Fibroblast of lung (primary cell): ENCODE results near the gene LIPG. TPM values are rescaled to one million over a fixed set of nuclear protein-coding genes. Genes with fewer than 3 reads are reported as not detected.

Experiments used
- DNase-seq, 2 donors: peaks; one replicate each; pipeline versions ENCODE4 v3.0.0 to v3.0.0-alpha.2; 2010; ENCODE audit warnings: low read depth in 2 of 2
- H2AFZ ChIP-seq: 2 replicates; pipeline ENCODE4 v1.5.1; 2012; ENCODE audit warnings: low read length, control low read depth, inconsistent platforms
- H3K27ac ChIP-seq: 2 replicates; pipeline ENCODE4 v1.5.1; 2011; ENCODE audit warnings: low read length, control low read depth; ENCODE audit not compliant: insufficient read depth
- H3K27me3 ChIP-seq: 2 replicates; pipeline ENCODE4 v1.5.1; 2011; ENCODE audit warnings: mild to moderate bottlenecking, low read length; ENCODE audit not compliant: control insufficient read depth, insufficient read depth
- H3K36me3 ChIP-seq: 2 replicates; pipeline ENCODE4 v1.5.1; 2011; ENCODE audit warnings: low read length; ENCODE audit not compliant: control insufficient read depth, insufficient read depth
- H3K4me1 ChIP-seq: 2 replicates; pipeline ENCODE4 v1.5.1; 2011; ENCODE audit warnings: low read length; ENCODE audit not compliant: control insufficient read depth, insufficient read depth; ENCODE audit errors: extremely low read depth
- H3K4me2 ChIP-seq: 2 replicates; pipeline ENCODE4 v1.5.1; 2011; ENCODE audit warnings: low read length, control low read depth; ENCODE audit not compliant: insufficient read depth; ENCODE audit errors: extremely low read depth
- H3K4me3 ChIP-seq, 4 experiments: fragments of 200-600 bp in 1 of 4; sonication (generic) in 1 of 4; replicated peaks in 1 of 4; 2 replicates each; pipeline ENCODE4 v1.5.1; 2011 to 2016; ENCODE audit warnings: low read length in 4 of 4, low read depth in 3 of 4, mild to moderate bottlenecking in 3 of 4, control low read depth in 2 of 4, inconsistent platforms in 1 of 4, mixed read lengths in 1 of 4; ENCODE audit not compliant: insufficient read depth in 1 of 4; ENCODE audit errors: control extremely low read depth in 1 of 4
- H3K79me2 ChIP-seq: 2 replicates; pipeline ENCODE4 v1.5.1; 2012; ENCODE audit warnings: mild to moderate bottlenecking, low read length, inconsistent platforms; ENCODE audit not compliant: control insufficient read depth, insufficient read depth
- H3K9ac ChIP-seq: 2 replicates; pipeline ENCODE4 v1.5.1; 2011; ENCODE audit warnings: mild to moderate bottlenecking, low read length, control low read depth; ENCODE audit not compliant: insufficient read depth
- H3K9me3 ChIP-seq: 2 replicates; pipeline ENCODE4 v1.5.1; 2012; ENCODE audit warnings: low read depth, low read length; ENCODE audit not compliant: control insufficient read depth, insufficient read depth
- H4K20me1 ChIP-seq: 2 replicates; pipeline ENCODE4 v1.5.1; 2011; ENCODE audit warnings: low read length; ENCODE audit not compliant: control insufficient read depth, insufficient read depth; ENCODE audit errors: extremely low read depth
- EZH2 ChIP-seq: IDR thresholded peaks from 2 replicates; pipeline ENCODE4 v1.5.1; 2012; ENCODE audit warnings: low read length, control low read depth, mild to moderate bottlenecking; ENCODE audit errors: missing control alignments
- polyA plus RNA-seq, 2 donors: library from polyadenylated mRNA; depleted of rRNA in 1 of 2; stranded (reverse) in 1 of 2; unstranded in 1 of 2; fragments of >200 nt; gene quantifications; 2 replicates each; pipeline ENCODE4 v1.2.1, GENCODE V29; 2011 to 2012; ENCODE audit warnings: missing spikeins in 1 of 2
- total RNA-seq: library from RNA; depleted of rRNA; stranded (reverse); fragments of >200 nt; gene quantifications from 2 replicates; pipeline ENCODE4 v1.2.1, GENCODE V29; 2014
- TF ChIP-seq, protein P1 (sequence below), 2 donors: IDR thresholded peaks in 1 of 2; conservative IDR thresholded peaks in 1 of 2; 1 replicate in 1 of 2; 2 replicates in 1 of 2; pipeline ENCODE4 v1.5.1; 2011 to 2012; ENCODE audit warnings: low read length in 2 of 2, control low read depth in 1 of 2, inconsistent platforms in 1 of 2, low read depth in 1 of 2, mild to moderate bottlenecking in 1 of 2

The LIPG gene
- total and polyA plus RNA-seq, 2 donors (not counting 1 experiment from before 2014, with no cell fraction given), result 0.30 to 0.50 TPM

DNA sequence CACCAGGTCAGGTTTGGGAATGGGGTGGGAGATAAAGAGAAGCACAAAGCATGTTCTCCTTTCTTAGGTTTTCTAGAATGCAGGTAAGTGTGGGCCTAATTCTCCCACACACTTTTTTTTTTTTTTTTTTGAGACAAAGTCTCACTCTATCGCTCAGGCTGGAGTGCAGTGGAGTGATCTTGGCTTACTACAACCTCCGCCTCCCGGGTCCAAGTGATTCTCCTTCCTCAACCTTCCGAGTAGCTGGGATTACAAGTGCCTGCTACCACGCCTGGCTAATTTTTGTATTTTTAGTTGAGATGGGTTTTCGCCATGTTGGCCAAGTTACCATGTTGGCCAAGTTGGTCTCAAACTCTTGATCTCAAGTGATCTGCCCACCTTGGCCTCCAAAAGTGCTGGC, 26.3 kb downstream of the LIPG start:
- no peaks in the 10 kb centered on the region for H4K20me1 ChIP-seq
- H2AFZ ChIP-seq, result no peak overlapping the region
- TF ChIP-seq, protein P1, sequence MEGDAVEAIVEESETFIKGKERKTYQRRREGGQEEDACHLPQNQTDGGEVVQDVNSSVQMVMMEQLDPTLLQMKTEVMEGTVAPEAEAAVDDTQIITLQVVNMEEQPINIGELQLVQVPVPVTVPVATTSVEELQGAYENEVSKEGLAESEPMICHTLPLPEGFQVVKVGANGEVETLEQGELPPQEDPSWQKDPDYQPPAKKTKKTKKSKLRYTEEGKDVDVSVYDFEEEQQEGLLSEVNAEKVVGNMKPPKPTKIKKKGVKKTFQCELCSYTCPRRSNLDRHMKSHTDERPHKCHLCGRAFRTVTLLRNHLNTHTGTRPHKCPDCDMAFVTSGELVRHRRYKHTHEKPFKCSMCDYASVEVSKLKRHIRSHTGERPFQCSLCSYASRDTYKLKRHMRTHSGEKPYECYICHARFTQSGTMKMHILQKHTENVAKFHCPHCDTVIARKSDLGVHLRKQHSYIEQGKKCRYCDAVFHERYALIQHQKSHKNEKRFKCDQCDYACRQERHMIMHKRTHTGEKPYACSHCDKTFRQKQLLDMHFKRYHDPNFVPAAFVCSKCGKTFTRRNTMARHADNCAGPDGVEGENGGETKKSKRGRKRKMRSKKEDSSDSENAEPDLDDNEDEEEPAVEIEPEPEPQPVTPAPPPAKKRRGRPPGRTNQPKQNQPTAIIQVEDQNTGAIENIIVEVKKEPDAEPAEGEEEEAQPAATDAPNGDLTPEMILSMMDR (conservative IDR thresholded peaks at IDR 0.05 in 1 of 2, IDR thresholded peaks at IDR 0.05 in 1 of 2; ENCODE audit: low read depth in 1 of 2, low read length in 2 of 2), result no peak
- no peak for TF ChIP-seq EZH2
- no peaks in the 10 kb centered on the region for H3K9me3 ChIP-seq
- H3K4me1 ChIP-seq, result no peaks in the 10 kb centered on the region
- no peak for DNase-seq
- no peaks in the 10 kb centered on the region for H3K36me3 ChIP-seq
- no peak overlapping the region for H3K9ac ChIP-seq
- no peak overlapping the region for H3K27ac ChIP-seq
- H3K4me3 ChIP-seq, result no peak overlapping the region
- H3K4me2 ChIP-seq, result no peak overlapping the region
- no peaks in the 10 kb centered on the region for H3K79me2 ChIP-seq
- H3K27me3 ChIP-seq, result no peaks in the 10 kb centered on the region

DNA sequence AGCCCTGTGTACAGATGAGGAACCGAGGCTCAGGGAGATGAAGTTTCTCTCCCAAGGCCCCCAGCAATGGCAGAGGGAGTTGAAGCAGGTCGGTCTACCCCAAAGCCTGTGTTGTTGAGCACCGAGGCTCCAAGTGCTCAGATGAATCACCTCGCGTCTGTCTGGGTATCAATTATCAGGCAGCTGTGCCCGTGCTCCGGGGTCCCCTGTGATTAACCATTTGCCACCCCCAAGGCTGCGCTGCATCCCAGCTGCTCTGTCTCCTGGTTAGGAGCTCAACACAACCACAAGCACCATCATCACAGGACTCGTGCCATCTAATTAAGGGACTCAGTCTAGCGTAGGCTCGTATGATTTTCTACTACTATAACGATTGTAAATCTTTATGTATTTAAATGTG, 27.1 kb downstream of the LIPG start:
- Histone ChIP-seq H3K27me3 (peaks cover 3% of the 10 kb centered on the region), H3K4me2 (no peak overlapping the region), H3K27ac (no peak overlapping the region), H3K9me3 (no peaks in the 10 kb centered on the region), H3K79me2 (no peaks in the 10 kb centered on the region), H3K4me3 (no peak overlapping the region), H2AFZ (no peak overlapping the region), H3K36me3 (no peaks in the 10 kb centered on the region), H3K9ac (no peak overlapping the region), H3K4me1 (no peaks in the 10 kb centered on the region), H4K20me1 (no peaks in the 10 kb centered on the region)
- no peak for TF ChIP-seq EZH2
- TF ChIP-seq, protein P1 (conservative IDR thresholded peaks at IDR 0.05 in 1 of 2, IDR thresholded peaks at IDR 0.05 in 1 of 2; ENCODE audit: low read depth in 1 of 2, low read length in 2 of 2), result no peak
- no peak for DNase-seq

DNA sequence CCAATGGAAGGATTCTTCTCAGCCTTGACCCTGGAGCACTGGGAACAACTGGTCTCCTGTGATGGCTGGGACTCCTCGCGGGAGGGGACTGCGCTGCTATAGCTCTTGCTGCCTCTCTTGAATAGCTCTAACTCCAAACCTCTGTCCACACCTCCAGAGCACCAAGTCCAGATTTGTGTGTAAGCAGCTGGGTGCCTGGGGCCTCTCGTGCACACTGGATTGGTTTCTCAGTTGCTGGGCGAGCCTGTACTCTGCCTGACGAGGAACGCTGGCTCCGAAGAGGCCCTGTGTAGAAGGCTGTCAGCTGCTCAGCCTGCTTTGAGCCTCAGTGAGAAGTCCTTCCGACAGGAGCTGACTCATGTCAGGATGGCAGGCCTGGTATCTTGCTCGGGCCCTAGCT, 28.8 kb downstream of the LIPG start:
- Histone ChIP-seq H3K27me3 (peaks cover 3% of the 10 kb centered on the region), H4K20me1 (no peaks in the 10 kb centered on the region), H3K79me2 (no peaks in the 10 kb centered on the region), H3K27ac (no peak overlapping the region), H3K9me3 (no peaks in the 10 kb centered on the region), H3K4me1 (no peaks in the 10 kb centered on the region), H3K36me3 (no peaks in the 10 kb centered on the region), H3K4me3 (no peak overlapping the region), H2AFZ (no peak overlapping the region), H3K4me2 (no peak overlapping the region), H3K9ac (no peak overlapping the region)
- no peak for DNase-seq
- TF ChIP-seq, protein P1 (conservative IDR thresholded peaks at IDR 0.05 in 1 of 2, IDR thresholded peaks at IDR 0.05 in 1 of 2; ENCODE audit: low read depth in 1 of 2, low read length in 2 of 2), result no peak
- TF ChIP-seq EZH2, result no peak
